ENCODE data around the gene ZNRF1. TPM values are rescaled to one million over a fixed set of nuclear protein-coding genes. Genes with fewer than 3 reads are reported as not detected.

Gene ZNRF1
- total RNA-seq, 2 experiments from 2014 or later: 16.1 to 22.5 TPM

GRCh38 chr16:75042426-75043174 lies 43.8 kb downstream of the ZNRF1 start:
- peaks cover 24% of the 10 kb centered on the region for H3K36me3 Mint-ChIP-seq
- CTCF ChIA-PET: no interaction called here
- no peak for ATAC-seq

DNA sequence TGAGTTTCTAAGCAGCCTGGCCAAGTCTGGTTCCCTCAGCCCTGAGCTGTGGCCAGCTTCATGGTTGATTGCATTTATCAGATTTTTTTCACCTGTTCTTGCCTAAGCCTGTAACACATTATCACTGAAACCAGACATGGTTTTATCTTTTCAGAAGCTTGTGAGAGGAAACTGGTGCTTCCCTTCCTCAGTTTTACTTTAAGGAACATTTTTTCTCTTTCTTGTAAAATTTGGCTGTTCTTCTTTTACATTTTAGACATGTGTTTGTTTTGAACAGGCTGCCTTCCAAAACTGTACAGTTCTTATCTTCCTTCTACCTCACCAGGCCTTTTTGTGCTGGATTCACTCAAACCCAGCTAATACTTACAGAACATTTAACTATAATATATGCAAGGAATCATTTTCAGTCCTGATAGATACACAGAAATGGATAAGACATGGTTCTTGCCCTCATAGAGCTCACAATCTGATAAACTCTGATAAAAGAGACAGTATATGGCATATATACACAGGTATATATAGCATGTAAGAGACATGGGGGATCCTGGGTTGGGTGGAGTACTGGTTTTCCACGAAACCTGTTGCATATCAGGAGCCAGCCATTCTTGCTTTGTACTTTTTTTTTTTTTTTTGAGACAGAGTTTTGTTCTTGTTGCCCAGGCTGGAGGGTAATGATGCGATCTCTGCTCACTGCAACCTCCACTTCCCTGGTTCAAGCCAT lies 44.5 kb downstream of the ZNRF1 start:
- H3K27ac Mint-ChIP-seq: no peak overlapping the region
- no peak overlapping the region for H3K4me3 Mint-ChIP-seq
- no peak for ATAC-seq
- H3K9me3 Mint-ChIP-seq (ENCODE audit: low read depth): no peaks in the 10 kb centered on the region
- DNase-seq: no peak
- peaks cover 18% of the 10 kb centered on the region for H3K36me3 Mint-ChIP-seq
- CTCF ChIA-PET: no interaction called here
- H3K27me3 Mint-ChIP-seq: no peaks in the 10 kb centered on the region
- H3K4me1 Mint-ChIP-seq: peaks cover 7% of the 10 kb centered on the region

More at GRCh38 chr16:75042426-75043174, 43.8 kb downstream of the ZNRF1 start:
- peaks cover 3% of the 10 kb centered on the region for H3K9me3 Mint-ChIP-seq (ENCODE audit: low read depth)
- DNase-seq: no peak
- no peak overlapping the region for H3K4me3 Mint-ChIP-seq
- peaks cover 7% of the 10 kb centered on the region for H3K4me1 Mint-ChIP-seq
- H3K27me3 Mint-ChIP-seq: no peaks in the 10 kb centered on the region
- no peak overlapping the region for H3K27ac Mint-ChIP-seq

- no peak overlapping the region for H3K27ac Mint-ChIP-seq
- CTCF ChIA-PET: interaction anchor here (1.1 kb wide), 1 partner anchor 66 kb away, joined by 3 read pairs; no protein-coding TSS in a partner anchor
These were observed 46.1 kb downstream of the ZNRF1 start for GRCh38 chr16:75044800-75045361.

DNA sequence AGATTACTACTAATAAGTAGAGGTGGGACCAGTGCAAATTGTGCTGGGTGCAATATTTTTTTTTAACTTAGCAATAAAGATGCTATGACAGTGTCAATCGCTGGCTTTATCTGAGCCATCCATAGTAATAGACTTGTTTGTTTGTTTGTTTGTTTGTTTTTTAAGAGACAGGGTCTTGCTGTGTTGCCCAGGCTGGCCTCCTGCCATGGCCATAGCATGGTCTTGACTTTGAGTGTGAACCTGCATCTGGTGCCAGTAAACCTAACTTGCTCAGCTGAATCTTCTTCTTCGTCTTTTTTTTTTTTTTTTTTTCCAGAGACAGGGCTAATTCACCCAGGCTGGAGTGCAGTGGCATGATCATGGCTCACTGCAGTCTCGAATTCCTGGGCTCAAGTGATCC lies 46.6 kb downstream of the ZNRF1 start:
- H3K27ac Mint-ChIP-seq: no peak overlapping the region
- H3K36me3 Mint-ChIP-seq: peaks cover 16% of the 10 kb centered on the region
- no peak overlapping the region for H3K4me3 Mint-ChIP-seq
- ATAC-seq (no peak), DNase-seq (no peak)
- no peaks in the 10 kb centered on the region for H3K9me3 Mint-ChIP-seq (ENCODE audit: low read depth)
- CTCF ChIA-PET: interaction anchor here (1.1 kb wide), 1 partner anchor 66 kb away, joined by 3 read pairs; no protein-coding TSS in a partner anchor
- no peaks in the 10 kb centered on the region for H3K27me3 Mint-ChIP-seq
- H3K4me1 Mint-ChIP-seq: peaks cover 5% of the 10 kb centered on the region

More at GRCh38 chr16:75044800-75045361, 46.1 kb downstream of the ZNRF1 start:
- DNase-seq (no peak), ATAC-seq (no peak)
- H3K9me3 Mint-ChIP-seq (ENCODE audit: low read depth): no peaks in the 10 kb centered on the region
- H3K27me3 Mint-ChIP-seq: no peaks in the 10 kb centered on the region
- peaks cover 5% of the 10 kb centered on the region for H3K4me1 Mint-ChIP-seq
- H3K4me3 Mint-ChIP-seq: no peak overlapping the region
- peaks cover 16% of the 10 kb centered on the region for H3K36me3 Mint-ChIP-seq

- no peak overlapping the region for H3K4me3 Mint-ChIP-seq
- no peak for ATAC-seq
- no peaks in the 10 kb centered on the region for H3K9me3 Mint-ChIP-seq (ENCODE audit: low read depth)
- H3K36me3 Mint-ChIP-seq: peaks cover 8% of the 10 kb centered on the region
- CTCF ChIA-PET: interaction anchor here (1.3 kb wide), 1 partner anchor 63 kb away, joined by 3 read pairs; no protein-coding TSS in a partner anchor
- H3K27me3 Mint-ChIP-seq: no peaks in the 10 kb centered on the region
- H3K4me1 Mint-ChIP-seq: peaks cover 3% of the 10 kb centered on the region
- DNase-seq: no peak
- H3K27ac Mint-ChIP-seq: no peak overlapping the region
These were observed 49.2 kb downstream of the ZNRF1 start for GRCh38 chr16:75048054-75048453.

DNA sequence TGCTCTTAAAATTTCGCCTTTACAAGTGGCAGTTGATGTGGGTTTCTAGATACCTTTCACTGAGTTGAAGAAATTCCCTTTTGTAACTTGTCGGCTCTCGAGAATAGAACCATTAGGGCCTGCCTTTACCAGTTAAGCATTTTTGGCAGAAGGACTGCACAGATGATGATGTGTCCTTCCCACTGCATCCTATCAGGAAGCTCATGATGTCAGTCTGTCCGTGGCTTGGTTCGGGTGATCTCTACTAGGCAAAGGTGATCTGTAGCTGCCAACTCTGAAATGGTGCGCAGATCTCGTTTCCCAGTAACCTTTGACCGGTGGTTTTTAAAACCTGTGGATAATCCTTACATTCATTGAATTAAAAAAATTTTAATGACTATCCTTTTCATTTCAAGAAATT lies 49.7 kb downstream of the ZNRF1 start:
- Mint-ChIP-seq H3K4me1 (no peaks in the 10 kb centered on the region), H3K36me3 (peaks cover 8% of the 10 kb centered on the region), H3K9me3 (ENCODE audit: low read depth) (no peaks in the 10 kb centered on the region), H3K27ac (no peak overlapping the region), H3K4me3 (no peak overlapping the region), H3K27me3 (no peaks in the 10 kb centered on the region)
- CTCF ChIA-PET: no interaction called here
- ATAC-seq: no peak
- no peak for DNase-seq

GRCh38 chr16:75052481-75053202 lies 53.8 kb downstream of the ZNRF1 start:
- peaks cover 11% of the 10 kb centered on the region for H3K36me3 Mint-ChIP-seq
- ATAC-seq: no peak
- no peak overlapping the region for H3K4me3 Mint-ChIP-seq
- H3K27me3 Mint-ChIP-seq: no peaks in the 10 kb centered on the region
- no peak overlapping the region for H3K27ac Mint-ChIP-seq
- peaks cover 2% of the 10 kb centered on the region for H3K4me1 Mint-ChIP-seq
- no peak for DNase-seq
- no peaks in the 10 kb centered on the region for H3K9me3 Mint-ChIP-seq (ENCODE audit: low read depth)
- CTCF ChIA-PET: interaction anchor here (0.6 to 1.0 kb wide), 2 partner anchors 12 to 22 kb away, joined by 3 to 4 read pairs; no protein-coding TSS in a partner anchor

- Mint-ChIP-seq H3K27ac (no peak overlapping the region), H3K9me3 (ENCODE audit: low read depth) (no peaks in the 10 kb centered on the region), H3K36me3 (peaks cover 11% of the 10 kb centered on the region), H3K27me3 (no peaks in the 10 kb centered on the region), H3K4me1 (peaks cover 2% of the 10 kb centered on the region), H3K4me3 (no peak overlapping the region)
- CTCF ChIA-PET: no interaction called here
- ATAC-seq (no peak), DNase-seq (no peak)
These were observed 55.1 kb downstream of the ZNRF1 start for GRCh38 chr16:75053791-75054555.

- H3K27ac Mint-ChIP-seq: no peak overlapping the region
- H3K4me3 Mint-ChIP-seq: no peak overlapping the region
- ATAC-seq (no peak), DNase-seq (no peak)
- H3K4me1 Mint-ChIP-seq: peaks cover 2% of the 10 kb centered on the region
- CTCF ChIA-PET: no interaction called here
- H3K27me3 Mint-ChIP-seq: no peaks in the 10 kb centered on the region
- no peaks in the 10 kb centered on the region for H3K9me3 Mint-ChIP-seq (ENCODE audit: low read depth)
- H3K36me3 Mint-ChIP-seq: peaks cover 10% of the 10 kb centered on the region
These were observed 55.7 kb downstream of the ZNRF1 start for GRCh38 chr16:75054556-75054947.

DNA sequence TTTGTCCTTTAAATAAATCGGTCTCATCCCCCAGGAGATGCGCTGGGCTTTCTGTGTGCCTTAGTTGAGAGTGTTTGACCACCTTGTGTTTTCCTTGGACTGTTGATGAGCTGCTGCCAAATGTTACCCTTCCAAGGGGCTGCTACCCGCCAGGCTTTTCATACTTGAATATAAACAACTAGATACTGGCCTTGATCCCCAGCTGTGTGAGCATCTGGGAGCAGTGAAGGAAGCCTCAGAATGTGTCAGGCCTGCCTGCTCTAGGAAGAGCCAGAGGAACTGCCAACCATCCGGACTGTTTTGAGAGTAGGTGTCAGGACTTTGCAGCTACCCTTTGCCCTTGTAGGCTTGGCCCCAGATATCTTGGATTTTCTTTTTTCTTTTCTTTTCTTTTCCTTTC lies 60.0 kb downstream of the ZNRF1 start:
- H3K27me3 Mint-ChIP-seq: no peaks in the 10 kb centered on the region
- DNase-seq: no peak
- CTCF ChIA-PET: no interaction called here
- ATAC-seq: no peak
- peaks cover 6% of the 10 kb centered on the region for H3K36me3 Mint-ChIP-seq
- no peak overlapping the region for H3K27ac Mint-ChIP-seq
- H3K4me3 Mint-ChIP-seq: no peak overlapping the region
- H3K4me1 Mint-ChIP-seq: peaks cover 10% of the 10 kb centered on the region
- no peaks in the 10 kb centered on the region for H3K9me3 Mint-ChIP-seq (ENCODE audit: low read depth)

DNA sequence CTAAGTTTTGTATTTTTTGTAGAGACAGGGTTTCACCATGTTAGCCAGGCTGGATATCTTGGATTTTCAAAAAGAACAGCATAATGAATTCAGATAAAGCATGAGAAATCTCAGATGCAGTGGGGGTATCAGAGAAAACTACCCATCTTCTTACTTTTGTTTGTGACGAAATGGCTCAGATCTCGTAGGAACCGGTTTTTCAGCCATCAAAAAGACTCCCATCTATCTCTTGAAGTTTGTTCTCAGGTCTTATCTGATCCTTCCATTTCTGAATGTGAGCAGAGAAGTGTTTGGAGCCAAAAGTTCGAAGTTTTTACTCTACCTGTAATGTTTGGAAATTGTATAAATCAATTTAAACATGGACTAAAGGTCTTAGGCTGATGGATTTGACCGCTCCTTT lies 60.6 kb downstream of the ZNRF1 start:
- H3K27me3 Mint-ChIP-seq: no peaks in the 10 kb centered on the region
- H3K4me1 Mint-ChIP-seq: peaks cover 14% of the 10 kb centered on the region
- no peak for DNase-seq
- no peaks in the 10 kb centered on the region for H3K9me3 Mint-ChIP-seq (ENCODE audit: low read depth)
- CTCF ChIA-PET: no interaction called here
- H3K36me3 Mint-ChIP-seq: peaks cover 6% of the 10 kb centered on the region
- ATAC-seq: no peak
- no peak overlapping the region for H3K27ac Mint-ChIP-seq
- no peak overlapping the region for H3K4me3 Mint-ChIP-seq

DNA sequence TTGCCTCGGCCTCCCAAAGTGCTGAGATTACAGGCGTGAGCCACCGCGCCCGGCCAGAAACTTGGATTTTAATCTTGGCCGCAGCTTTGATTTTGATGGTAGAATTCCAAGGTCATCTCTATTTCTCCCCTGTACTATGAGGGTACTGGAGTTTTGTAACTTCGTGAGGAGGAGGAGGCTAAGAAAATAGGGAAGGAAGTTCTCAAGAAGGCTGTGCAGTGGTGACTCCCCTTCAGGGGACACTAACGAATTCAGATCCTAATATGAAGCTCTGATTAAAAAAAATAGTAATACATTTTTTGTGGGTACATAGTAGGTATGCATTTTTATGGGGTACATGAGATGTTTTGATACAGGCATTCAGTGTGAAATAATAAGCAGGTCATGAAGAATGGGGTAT lies 61.9 kb downstream of the ZNRF1 start:
- no peaks in the 10 kb centered on the region for H3K27me3 Mint-ChIP-seq
- CTCF ChIA-PET: interaction anchor here (0.7 to 5.9 kb wide), 2 partner anchors 10 to 50 kb away, joined by 5 to 42 read pairs; no protein-coding TSS in a partner anchor

More for the DNA sequence above, 61.9 kb downstream of the ZNRF1 start:
- Mint-ChIP-seq H3K4me3 (no peak overlapping the region), H3K36me3 (peaks cover 6% of the 10 kb centered on the region), H3K4me1 (peaks cover 24% of the 10 kb centered on the region), H3K9me3 (ENCODE audit: low read depth) (no peaks in the 10 kb centered on the region), H3K27ac (no peak overlapping the region)
- DNase-seq (no peak), ATAC-seq (no peak)

Data from activated CD8-positive, alpha-beta memory T cell treated with anti-CD3 and anti-CD28 coated beads, Interleukin-2, amount 10 ng/mL, durations not matched to agents 7 days and 5 days (primary cell).